HEK293T (cell line): Measurements from ENCODE around the gene SLC39A6.
"Not testable (repeated sequence)": the region's sequence is repeated elsewhere in the genome, so short reads cannot be mapped to it uniquely, and the experiment has no call there.

ENCODE experiments used
- CTCF ChIA-PET: fragments of 350-600 bp; formaldehyde crosslinking; extraction: SDS; loops from one replicate; lab custom pipeline; 2021; ENCODE audit warnings: antibody characterized with exemption, inconsistent platforms; lab: Yijun Ruan, JAX
- POLR2A ChIA-PET: fragments of 350-600 bp; formaldehyde crosslinking; extraction: SDS; loops from one replicate; lab custom pipeline; 2020; ENCODE audit warnings: antibody characterized with exemption, inconsistent platforms; lab: Yijun Ruan, JAX
- DNase-seq: peaks from one replicate; pipeline ENCODE4 v3.0.0; 2012; ENCODE audit warnings: mixed read lengths; ENCODE audit errors: extremely low spot score
- ARNT ChIP-seq: fragments of 450-650 bp; IDR thresholded peaks from 2 replicates; pipeline ENCODE4 v1.6.1; 2017; ENCODE audit warnings: mild to moderate bottlenecking
- BHLHE40 ChIP-seq: fragments of 450-650 bp; IDR thresholded peaks from 2 replicates; pipeline ENCODE4 v1.6.1; 2016; ENCODE audit warnings: mild to moderate bottlenecking, moderate library complexity, borderline replicate concordance
- CTBP1 ChIP-seq: fragments of 450-650 bp; IDR thresholded peaks from 2 replicates; pipeline ENCODE4 v1.6.1; 2016; ENCODE audit warnings: borderline replicate concordance
- ELF4 ChIP-seq: fragments of 450-650 bp; IDR thresholded peaks from 2 replicates; pipeline ENCODE4 v1.6.1; 2017; ENCODE audit warnings: antibody characterized with exemption
- FOXA1 ChIP-seq: fragments of 450-650 bp; IDR thresholded peaks from 2 replicates; pipeline ENCODE4 v1.6.1; 2016; ENCODE audit warnings: mild to moderate bottlenecking
- FOXK2 ChIP-seq: fragments of 450-650 bp; IDR thresholded peaks from 2 replicates; pipeline ENCODE4 v1.6.1; 2016; ENCODE audit warnings: mild to moderate bottlenecking
- FOXM1 ChIP-seq: fragments of 450-650 bp; IDR thresholded peaks from 2 replicates; pipeline ENCODE4 v1.6.1; 2017; ENCODE audit warnings: mild to moderate bottlenecking, borderline replicate concordance
- HDGF ChIP-seq: fragments of 450-650 bp; IDR thresholded peaks from 2 replicates; pipeline ENCODE4 v1.6.1; 2017; ENCODE audit warnings: antibody characterized with exemption, borderline replicate concordance
- L3MBTL2 ChIP-seq: fragments of 450-650 bp; conservative IDR thresholded peaks from 2 replicates; pipeline ENCODE4 v1.6.1; 2016; ENCODE audit warnings: mild to moderate bottlenecking
- LEF1 ChIP-seq: fragments of 450-650 bp; IDR thresholded peaks from 2 replicates; pipeline ENCODE4 v1.6.1; 2017; ENCODE audit warnings: mild to moderate bottlenecking, borderline replicate concordance
- NFRKB ChIP-seq: fragments of 450-650 bp; IDR thresholded peaks from 2 replicates; pipeline ENCODE4 v1.6.1; 2016; ENCODE audit warnings: mild to moderate bottlenecking, moderate library complexity
- PKNOX1 ChIP-seq: fragments of 450-650 bp; IDR thresholded peaks from 2 replicates; pipeline ENCODE4 v1.6.1; 2016
- SP1 ChIP-seq: fragments of 450-650 bp; IDR thresholded peaks from 2 replicates; pipeline ENCODE4 v1.6.1; 2017
- SUZ12 ChIP-seq: fragments of 450-650 bp; IDR thresholded peaks from 2 replicates; pipeline ENCODE4 v1.6.1; 2016; ENCODE audit warnings: mild to moderate bottlenecking
- TARDBP ChIP-seq: fragments of 450-650 bp; IDR thresholded peaks from 2 replicates; pipeline ENCODE4 v1.6.1; 2016
- ZNF384 ChIP-seq: fragments of 450-650 bp; IDR thresholded peaks from 2 replicates; pipeline ENCODE4 v1.6.1; 2016

SLC39A6 gene

GRCh38 chr18:36127836-36128529, 1.2 kb downstream of the SLC39A6 start:
- TF ChIP-seq PKNOX1 (0 out of 2 replicates have a peak, but pooled peaks have one; percentile 9), NFRKB (no peak), L3MBTL2 (peak; percentile 56)
- no peak for DNase-seq
- CTCF ChIA-PET, result interaction anchor here (0.6 to 1.4 kb wide), 3 partner anchors 11 to 735 kb away, joined by 3 read pairs; no protein-coding TSS in a partner anchor
- POLR2A ChIA-PET, result interaction anchor here (1.1 to 3.2 kb wide), 7 partner anchors 9 to 158 kb away, joined by 3 to 24 read pairs (median 4); partner anchors contain the start of gene MOCOS

- ChIA-PET POLR2A (no interaction called here), CTCF (no interaction called here)
- TF ChIP-seq PKNOX1 (no peak), ARNT (no peak), FOXK2 (no peak), NFRKB (no peak), FOXM1 (no peak), TARDBP (no peak), HDGF (no peak), ELF4 (no peak), FOXA1 (no peak), BHLHE40 (no peak), SUZ12 (no peak), ZNF384 (no peak)
- DNase-seq, result no peak
Observed at GRCh38 chr18:36126668-36127067, 2.5 kb downstream of the SLC39A6 start.

- DNase-seq, result no peak
- POLR2A ChIA-PET, result no interaction called here
Observed at GRCh38 chr18:36124841-36125240, 4.3 kb downstream of the SLC39A6 start.

GRCh38 chr18:36120297-36120696, 8.8 kb downstream of the SLC39A6 start:
- TF ChIP-seq FOXK2, result no peak
- no peak for TF ChIP-seq PKNOX1
- no peak for TF ChIP-seq ARNT
- no peak for TF ChIP-seq FOXA1
- no peak for TF ChIP-seq BHLHE40
- no peak for TF ChIP-seq ELF4
- no peak for TF ChIP-seq TARDBP
- no peak for TF ChIP-seq ZNF384
- TF ChIP-seq L3MBTL2, result no peak
- no peak for TF ChIP-seq SP1
- TF ChIP-seq LEF1, result no peak
- no peak for TF ChIP-seq CTBP1
- no peak for TF ChIP-seq NFRKB
- no peak for TF ChIP-seq SUZ12
- no peak for TF ChIP-seq FOXM1
- TF ChIP-seq HDGF, result no peak
- POLR2A ChIA-PET, result interaction anchor here (0.6 to 3.9 kb wide), 2 partner anchors 9 to 19 kb away, joined by 7 to 24 read pairs; partner anchors contain the start of genes ELP2 and SLC39A6
- CTCF ChIA-PET, result interaction anchor here (0.7 to 1.2 kb wide), 3 partner anchors 24 to 164 kb away, joined by 3 to 4 read pairs (median 3); no protein-coding TSS in a partner anchor
- no peak for DNase-seq

More at GRCh38 chr18:36124841-36125240, 4.3 kb downstream of the SLC39A6 start:
- CTCF ChIA-PET, result no interaction called here
- no peak for TF ChIP-seq NFRKB
- TF ChIP-seq SUZ12, result no peak
- TF ChIP-seq FOXK2, result no peak
- no peak for TF ChIP-seq FOXA1
- TF ChIP-seq PKNOX1, result no peak

GRCh38 chr18:36116771-36117170, 12.4 kb downstream of the SLC39A6 start:
- CTCF ChIA-PET, POLR2A ChIA-PET, DNase-seq: not testable (repeated sequence)

GRCh38 chr18:36114738-36115137, 14.4 kb downstream of the SLC39A6 start:
- CTCF ChIA-PET, result no interaction called here
- POLR2A ChIA-PET, result no interaction called here
- no peak for DNase-seq
- TF ChIP-seq CTBP1 (no peak), FOXK2 (no peak), TARDBP (no peak), LEF1 (no peak), ARNT (no peak), FOXA1 (no peak)
